Measurements from ENCODE around the gene PGLYRP4.

- TF ChIP-seq SIN3A (IDR thresholded peaks at IDR 0.05; ENCODE audit: borderline replicate concordance, insufficient read depth, low read depth, low read length): no peak
- TF ChIP-seq CTCF (IDR thresholded peaks at IDR 0.05): no peak
- TF ChIP-seq POLR2AphosphoS5 (IDR thresholded peaks at IDR 0.05; ENCODE audit: low read depth, low read length): no peak
These were observed 6.5 kb downstream of the PGLYRP4 start for GRCh38 chr1:153342178-153342577.

Data from Panc1 (cell line).